Duodenal mucosa (tissue), 2 donors: ENCODE measurements around the gene RNASE12.
"Not testable (repeated sequence)": the region's sequence is repeated elsewhere in the genome, so short reads cannot be mapped to it uniquely, and the experiment has no call there.

Source experiments
- H3K27ac ChIP-seq: one replicate; pipeline ENCODE4 v1.7.0; 2013; ENCODE audit warnings: low read depth, low read length
- H3K27me3 ChIP-seq, 2 donors: one replicate each; pipeline ENCODE4 v1.7.0; 2013; ENCODE audit warnings: low read length in 2 of 2, control low read depth in 1 of 2; ENCODE audit not compliant: insufficient read depth in 2 of 2, control insufficient read depth in 1 of 2
- H3K36me3 ChIP-seq, 2 donors: one replicate each; pipeline ENCODE4 v1.7.0; 2013; ENCODE audit warnings: low read length in 2 of 2, control low read depth in 1 of 2; ENCODE audit not compliant: insufficient read depth in 2 of 2, control insufficient read depth in 1 of 2
- H3K4me1 ChIP-seq, 2 donors: one replicate each; pipeline ENCODE4 v1.7.0; 2013; ENCODE audit warnings: low read length in 2 of 2, control low read depth in 1 of 2; ENCODE audit not compliant: insufficient read depth in 2 of 2, control insufficient read depth in 1 of 2
- H3K4me3 ChIP-seq, 2 donors: one replicate each; pipeline ENCODE4 v1.7.0; 2013; ENCODE audit warnings: low read length in 2 of 2, low read depth in 1 of 2
- H3K9ac ChIP-seq, 2 donors: one replicate each; pipeline ENCODE4 v1.7.0; 2013; ENCODE audit warnings: low read length in 2 of 2, low read depth in 1 of 2
- H3K9me3 ChIP-seq, 2 donors: one replicate each; pipeline ENCODE4 v1.7.0; 2013; ENCODE audit warnings: low read length in 2 of 2, control low read depth in 1 of 2; ENCODE audit not compliant: control insufficient read depth in 1 of 2

Gene RNASE12

GRCh38 chr14:20580242-20580641, 10.9 kb downstream of the RNASE12 start:
- Histone ChIP-seq H3K9ac (no peak overlapping the region), H3K9me3 (no peaks in the 10 kb centered on the region), H3K4me1 (no peaks in the 10 kb centered on the region), H3K27me3 (peaks cover 0 to 4% of the 10 kb centered on the region in 2 donors), H3K27ac (no peak overlapping the region), H3K4me3 (no peak overlapping the region), H3K36me3 (no peaks in the 10 kb centered on the region)

GRCh38 chr14:20578784-20579502, 12.2 kb downstream of the RNASE12 start:
- no peaks in the 10 kb centered on the region for H3K27me3 ChIP-seq
- no peak overlapping the region for H3K9ac ChIP-seq

GRCh38 chr14:20578325-20578724, 12.9 kb downstream of the RNASE12 start:
- Histone ChIP-seq H3K4me1 (no peaks in the 10 kb centered on the region), H3K9me3 (no peaks in the 10 kb centered on the region), H3K4me3 (no peak overlapping the region), H3K27ac (no peak overlapping the region), H3K9ac (no peak overlapping the region), H3K27me3 (no peaks in the 10 kb centered on the region), H3K36me3 (no peaks in the 10 kb centered on the region)

More at GRCh38 chr14:20578784-20579502, 12.2 kb downstream of the RNASE12 start:
- Histone ChIP-seq H3K9me3 (no peaks in the 10 kb centered on the region), H3K4me1 (no peaks in the 10 kb centered on the region), H3K36me3 (no peaks in the 10 kb centered on the region), H3K27ac (no peak overlapping the region), H3K4me3 (no peak overlapping the region)

- H3K4me3 ChIP-seq, H3K36me3 ChIP-seq, H3K9ac ChIP-seq, H3K27me3 ChIP-seq, H3K27ac ChIP-seq, H3K9me3 ChIP-seq, H3K4me1 ChIP-seq: not testable (repeated sequence)
Observed at GRCh38 chr14:20572382-20572990, 18.7 kb downstream of the RNASE12 start.

- not testable (repeated sequence) for H3K9me3 ChIP-seq, H3K27me3 ChIP-seq
Observed at GRCh38 chr14:20570720-20571119, 20.5 kb downstream of the RNASE12 start.

GRCh38 chr14:20569865-20570264, 21.3 kb downstream of the RNASE12 start:
- H3K4me3 ChIP-seq, H3K4me1 ChIP-seq, H3K9ac ChIP-seq, H3K27me3 ChIP-seq, H3K9me3 ChIP-seq, H3K27ac ChIP-seq, H3K36me3 ChIP-seq: not testable (repeated sequence)

More at GRCh38 chr14:20570720-20571119, 20.5 kb downstream of the RNASE12 start:
- not testable (repeated sequence) for H3K36me3 ChIP-seq, H3K9ac ChIP-seq, H3K4me3 ChIP-seq, H3K27ac ChIP-seq, H3K4me1 ChIP-seq

- Histone ChIP-seq H3K4me3 (no peak overlapping the region), H3K9ac (no peak overlapping the region), H3K4me1 (no peaks in the 10 kb centered on the region), H3K27ac (no peak overlapping the region), H3K27me3 (no peaks in the 10 kb centered on the region), H3K36me3 (no peaks in the 10 kb centered on the region), H3K9me3 (peaks cover 0 to 6% of the 10 kb centered on the region in 2 donors)
Observed at GRCh38 chr14:20569066-20569465, 22.1 kb downstream of the RNASE12 start.

- H3K4me3 ChIP-seq = no peak overlapping the region
- H3K27me3 ChIP-seq = no peaks in the 10 kb centered on the region
- H3K27ac ChIP-seq = no peak overlapping the region
- H3K4me1 ChIP-seq = no peaks in the 10 kb centered on the region
- no peaks in the 10 kb centered on the region for H3K36me3 ChIP-seq
- no peak overlapping the region for H3K9ac ChIP-seq
- peaks cover 0 to 6% of the 10 kb centered on the region in 2 donors for H3K9me3 ChIP-seq
Observed at GRCh38 chr14:20568393-20568792, 22.8 kb downstream of the RNASE12 start.

- H3K27ac ChIP-seq, H3K9ac ChIP-seq, H3K36me3 ChIP-seq, H3K9me3 ChIP-seq, H3K27me3 ChIP-seq, H3K4me3 ChIP-seq, H3K4me1 ChIP-seq: not testable (repeated sequence)
Observed at GRCh38 chr14:20567199-20567598, 24.0 kb downstream of the RNASE12 start.

GRCh38 chr14:20564501-20564997, 26.6 kb downstream of the RNASE12 start:
- Histone ChIP-seq H3K36me3 (no peaks in the 10 kb centered on the region), H3K4me1 (no peaks in the 10 kb centered on the region), H3K27ac (no peak overlapping the region), H3K4me3 (no peak overlapping the region), H3K9ac (no peak overlapping the region), H3K27me3 (no peaks in the 10 kb centered on the region), H3K9me3 (peaks cover 0 to 5% of the 10 kb centered on the region in 2 donors)
